Suppressor macrophage treated with lipopolysaccharide for 4 hours (primary cell): ENCODE measurements around the gene CSAG3.
"Not testable (repeated sequence)": the region's sequence is repeated elsewhere in the genome, so short reads cannot be mapped to it uniquely, and the experiment has no call there.

Source experiments
- DNase-seq: peaks from one replicate; pipeline ENCODE4 v3.0.0-alpha.2; 2020

CSAG3 gene

DNA sequence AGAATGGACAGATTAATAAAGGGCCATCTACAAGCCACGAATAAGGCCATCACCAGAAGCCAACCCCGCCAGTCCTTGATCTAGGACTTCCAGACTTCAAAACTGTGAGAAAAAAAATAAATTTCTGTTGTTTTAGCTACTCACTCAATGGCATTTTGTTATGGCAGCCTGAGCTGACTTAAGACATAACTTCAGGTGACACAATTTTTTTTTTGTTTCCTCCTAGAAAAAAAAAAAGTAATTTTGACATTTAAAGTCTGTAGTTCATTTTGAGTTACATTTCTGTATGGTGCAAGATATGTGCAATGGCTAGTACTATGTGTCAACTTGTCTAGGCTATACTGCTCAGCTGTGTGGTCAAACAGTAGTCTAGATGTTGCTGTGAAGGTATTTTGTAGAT is at the start of gene CSAG3:
CSAG3 (plus strand) TSS at position 301 of the 400 bp plus-strand sequence.
- DNase-seq = not testable (repeated sequence)

DNA sequence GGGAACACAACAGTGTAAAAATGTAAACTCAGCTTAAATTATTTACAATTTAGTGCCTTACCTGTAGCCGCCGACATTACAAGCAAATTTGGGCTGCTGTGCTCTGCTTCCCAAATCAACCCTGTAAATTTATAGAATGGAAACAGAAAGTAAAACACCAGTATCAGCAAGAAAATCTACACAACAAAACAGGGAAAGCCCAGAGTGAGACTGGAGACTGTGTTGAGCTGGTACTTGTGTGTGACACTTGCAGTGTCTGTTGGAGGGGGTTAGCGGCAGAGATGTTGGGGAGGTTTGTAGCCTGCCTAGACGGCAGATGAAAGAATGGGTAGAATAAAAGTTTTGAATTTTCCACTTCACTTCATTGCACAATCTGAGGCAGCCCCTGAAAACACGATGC is 45.8 kb upstream of the CSAG3 start:
- not testable (repeated sequence) for DNase-seq

DNA sequence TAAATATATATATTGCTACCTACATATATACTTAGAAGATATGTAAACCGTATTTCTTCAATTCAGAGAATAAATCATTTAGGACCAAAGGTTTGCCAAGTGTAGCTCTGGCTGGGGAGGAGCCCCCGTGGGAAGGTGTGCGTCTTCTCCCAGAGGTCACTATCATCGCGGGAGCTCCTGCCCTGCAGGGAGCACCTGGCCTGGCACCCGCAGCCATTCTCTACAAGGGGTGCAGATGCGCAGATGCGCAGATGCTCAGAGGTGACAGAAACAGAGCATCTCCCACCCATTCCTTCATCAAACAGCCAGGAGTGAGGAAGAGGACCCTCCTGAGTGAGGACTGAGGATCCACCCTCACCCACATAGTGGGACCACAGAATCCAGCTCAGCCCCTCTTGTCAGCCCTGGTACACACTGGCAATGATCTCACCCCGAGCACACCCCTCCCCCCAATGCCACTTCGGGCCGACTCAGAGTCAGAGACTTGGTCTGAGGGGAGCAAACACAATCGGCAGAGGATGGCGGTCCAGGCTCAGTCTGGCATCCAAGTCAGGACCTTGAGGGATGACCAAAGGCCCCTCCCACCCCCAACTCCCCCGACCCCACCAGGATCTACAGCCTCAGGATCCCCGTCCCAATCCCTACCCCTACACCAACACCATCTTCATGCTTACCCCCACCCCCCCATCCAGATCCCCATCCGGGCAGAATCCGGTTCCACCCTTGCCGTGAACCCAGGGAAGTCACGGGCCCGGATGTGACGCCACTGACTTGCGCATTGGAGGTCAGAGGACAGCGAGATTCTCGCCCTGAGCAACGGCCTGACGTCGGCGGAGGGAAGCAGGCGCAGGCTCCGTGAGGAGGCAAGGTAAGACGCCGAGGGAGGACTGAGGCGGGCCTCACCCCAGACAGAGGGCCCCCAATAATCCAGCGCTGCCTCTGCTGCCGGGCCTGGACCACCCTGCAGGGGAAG is 44.9 kb upstream of the CSAG3 start, which contains the start of gene MAGEA2B:
MAGEA2B (plus strand) TSS at position 814 of the 973 bp plus-strand sequence. CDS start 2,479 bp downstream, outside the sequence.
- DNase-seq = not testable (repeated sequence)

DNA sequence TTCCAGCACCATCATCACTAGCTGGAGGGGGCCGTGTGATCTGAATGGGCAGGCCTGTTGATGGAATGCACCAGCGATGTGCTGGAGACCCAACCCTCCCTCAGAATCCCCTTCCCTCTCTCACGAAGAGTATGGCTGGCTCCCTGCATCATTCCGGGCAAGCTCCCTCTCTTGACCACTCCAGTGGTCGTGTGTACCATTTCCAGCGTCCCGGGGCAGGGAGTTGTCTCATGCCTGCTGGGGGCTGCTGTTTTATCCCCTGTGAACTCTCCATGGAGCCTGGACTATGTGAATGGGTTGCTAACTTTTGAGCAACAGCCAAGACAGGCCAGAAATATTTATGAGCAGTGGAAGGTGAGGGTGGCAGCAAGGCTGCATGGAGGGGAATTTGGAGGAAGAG is 33.6 kb upstream of the CSAG3 start:
- no peak for DNase-seq

DNA sequence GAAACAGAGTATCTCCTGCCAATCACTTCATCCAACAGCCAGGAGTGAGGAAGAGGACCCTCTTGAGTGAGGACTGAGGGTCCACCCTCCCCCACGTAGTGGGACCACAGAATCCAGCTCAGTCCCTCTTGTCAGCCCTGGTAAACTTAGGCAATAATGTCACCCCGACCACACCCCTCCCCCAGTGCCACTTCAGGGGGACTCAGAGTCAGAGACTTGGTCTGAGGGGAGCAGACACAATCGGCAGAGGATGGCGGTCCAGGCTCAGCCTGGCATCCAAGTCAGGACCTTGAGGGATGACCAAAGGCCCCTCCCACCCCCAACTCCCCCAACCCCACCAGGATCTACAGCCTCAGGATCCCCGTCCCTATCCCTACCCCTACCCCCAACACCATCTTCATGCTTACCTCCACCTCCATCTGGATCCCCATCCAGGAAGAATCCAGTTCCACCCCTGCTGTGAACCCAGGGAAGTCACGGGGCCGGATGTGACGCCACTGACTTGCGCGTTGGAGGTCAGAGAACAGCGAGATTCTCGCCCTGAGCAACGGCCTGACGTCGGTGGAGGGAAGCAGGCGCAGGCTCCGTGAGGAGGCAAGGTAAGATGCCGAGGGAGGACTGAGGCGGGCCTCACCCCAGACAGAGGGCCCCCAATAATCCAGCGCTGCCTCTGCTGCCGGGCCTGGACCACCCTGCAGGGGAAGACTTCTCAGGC is 25.6 kb upstream of the CSAG3 start, which contains the start of the genes CSAG1 and MAGEA12:
CSAG1 (minus strand) TSS at position 461 of the 715 bp plus-strand sequence. CDS start 1,261 bp downstream, outside the sequence.
MAGEA12 (plus strand) TSS at position 497 of the 715 bp plus-strand sequence. CDS start 2,405 bp downstream, outside the sequence.
- DNase-seq = no peak

DNA sequence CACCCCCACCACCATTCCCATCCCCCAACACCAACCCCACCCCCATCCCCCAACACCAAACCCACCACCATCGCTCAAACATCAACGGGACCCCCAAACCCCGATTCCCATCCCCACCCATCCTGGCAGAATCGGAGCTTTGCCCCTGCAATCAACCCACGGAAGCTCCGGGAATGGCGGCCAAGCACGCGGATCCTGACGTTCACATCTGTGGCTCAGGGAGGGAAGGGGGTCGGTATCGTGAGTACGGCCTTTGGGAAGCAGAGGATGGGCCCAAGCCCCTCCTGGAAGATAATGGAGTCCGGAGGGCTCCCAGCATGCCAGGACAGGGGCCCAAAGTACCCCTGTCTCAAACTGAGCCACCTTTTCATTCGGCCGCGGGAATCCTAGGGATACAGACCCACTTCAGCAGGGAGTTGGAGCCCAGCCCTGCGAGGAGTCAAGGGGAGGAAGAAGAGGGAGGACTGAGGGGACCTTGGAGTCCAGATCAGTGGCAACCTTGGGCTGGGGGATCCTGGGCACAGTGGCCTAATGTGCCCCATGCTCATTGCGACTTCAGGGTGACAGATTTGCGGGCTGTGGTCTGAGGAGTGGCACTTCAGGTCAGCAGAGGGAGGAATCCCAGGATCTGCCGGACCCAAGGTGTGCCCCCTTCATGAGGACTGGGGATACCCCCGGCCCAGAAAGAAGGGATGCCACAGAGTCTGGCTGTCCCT is 24.7 kb upstream of the CSAG3 start:
- DNase-seq = not testable (repeated sequence)

DNA sequence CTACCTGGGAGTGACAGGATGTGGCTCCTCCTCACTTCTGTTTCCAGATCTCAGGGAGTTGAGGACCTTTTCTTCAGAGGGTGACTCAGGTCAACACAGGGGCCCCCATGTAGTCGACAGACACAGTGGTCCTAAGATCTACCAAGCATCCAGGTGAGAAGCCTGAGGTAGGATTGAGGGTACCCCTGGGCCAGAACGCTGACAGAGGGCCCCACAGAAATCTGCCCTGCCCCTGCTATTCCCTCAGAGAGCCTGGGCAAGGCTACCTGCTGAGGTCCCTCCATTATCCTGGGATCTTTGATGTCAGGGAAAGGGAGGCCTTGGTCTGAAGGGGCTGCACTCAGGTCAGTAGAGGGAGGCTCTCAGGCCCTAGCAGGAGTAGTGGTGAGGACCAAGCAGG is 23.9 kb upstream of the CSAG3 start:
- no peak for DNase-seq

DNA sequence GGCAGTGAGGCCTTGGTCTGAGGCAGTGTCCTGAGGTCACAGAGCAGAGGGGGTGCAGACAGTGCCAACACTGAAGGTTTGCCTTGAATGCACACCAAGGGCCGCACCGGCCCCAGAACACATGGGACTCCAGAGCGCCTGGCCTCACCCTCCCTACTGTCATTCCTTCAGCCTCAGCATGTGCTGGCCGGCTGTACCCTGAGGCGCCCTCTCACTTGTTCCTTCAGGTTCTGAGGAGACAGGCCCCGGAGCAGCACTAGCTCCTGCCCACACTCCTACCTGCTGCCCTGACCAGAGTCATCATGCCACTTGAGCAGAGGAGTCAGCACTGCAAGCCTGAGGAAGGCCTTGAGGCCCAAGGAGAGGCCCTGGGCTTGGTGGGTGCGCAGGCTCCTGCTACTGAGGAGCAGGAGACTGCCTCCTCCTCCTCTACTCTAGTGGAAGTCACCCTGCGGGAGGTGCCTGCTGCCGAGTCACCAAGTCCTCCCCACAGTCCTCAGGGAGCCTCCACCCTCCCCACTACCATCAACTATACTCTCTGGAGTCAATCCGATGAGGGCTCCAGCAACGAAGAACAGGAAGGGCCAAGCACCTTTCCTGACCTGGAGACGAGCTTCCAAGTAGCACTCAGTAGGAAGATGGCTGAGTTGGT is 23.0 kb upstream of the CSAG3 start:
- DNase-seq = no peak

DNA sequence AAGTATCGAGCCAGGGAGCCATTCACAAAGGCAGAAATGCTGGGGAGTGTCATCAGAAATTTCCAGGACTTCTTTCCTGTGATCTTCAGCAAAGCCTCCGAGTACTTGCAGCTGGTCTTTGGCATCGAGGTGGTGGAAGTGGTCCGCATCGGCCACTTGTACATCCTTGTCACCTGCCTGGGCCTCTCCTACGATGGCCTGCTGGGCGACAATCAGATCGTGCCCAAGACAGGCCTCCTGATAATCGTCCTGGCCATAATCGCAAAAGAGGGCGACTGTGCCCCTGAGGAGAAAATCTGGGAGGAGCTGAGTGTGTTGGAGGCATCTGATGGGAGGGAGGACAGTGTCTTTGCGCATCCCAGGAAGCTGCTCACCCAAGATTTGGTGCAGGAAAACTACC is 22.5 kb upstream of the CSAG3 start:
- not testable (repeated sequence) for DNase-seq

DNA sequence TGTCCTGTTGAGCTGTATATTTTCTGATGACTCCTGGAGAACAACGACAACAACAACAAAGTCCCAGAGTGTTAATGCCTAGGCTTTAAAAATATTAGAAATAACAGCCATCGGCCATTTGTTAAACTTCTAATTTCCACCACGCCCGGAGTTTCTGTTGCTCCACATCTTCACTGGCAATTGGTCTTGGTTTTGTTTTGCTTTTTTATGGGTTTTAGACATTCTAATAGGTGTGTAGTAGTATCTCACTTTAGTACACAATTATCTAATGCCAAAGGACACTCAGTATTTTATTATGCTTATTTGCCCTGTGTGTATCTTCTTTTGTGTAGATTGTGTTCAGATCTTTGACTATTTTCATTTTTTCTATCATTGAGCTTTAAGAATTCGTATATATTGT is 20.5 kb upstream of the CSAG3 start:
- DNase-seq = no peak

DNA sequence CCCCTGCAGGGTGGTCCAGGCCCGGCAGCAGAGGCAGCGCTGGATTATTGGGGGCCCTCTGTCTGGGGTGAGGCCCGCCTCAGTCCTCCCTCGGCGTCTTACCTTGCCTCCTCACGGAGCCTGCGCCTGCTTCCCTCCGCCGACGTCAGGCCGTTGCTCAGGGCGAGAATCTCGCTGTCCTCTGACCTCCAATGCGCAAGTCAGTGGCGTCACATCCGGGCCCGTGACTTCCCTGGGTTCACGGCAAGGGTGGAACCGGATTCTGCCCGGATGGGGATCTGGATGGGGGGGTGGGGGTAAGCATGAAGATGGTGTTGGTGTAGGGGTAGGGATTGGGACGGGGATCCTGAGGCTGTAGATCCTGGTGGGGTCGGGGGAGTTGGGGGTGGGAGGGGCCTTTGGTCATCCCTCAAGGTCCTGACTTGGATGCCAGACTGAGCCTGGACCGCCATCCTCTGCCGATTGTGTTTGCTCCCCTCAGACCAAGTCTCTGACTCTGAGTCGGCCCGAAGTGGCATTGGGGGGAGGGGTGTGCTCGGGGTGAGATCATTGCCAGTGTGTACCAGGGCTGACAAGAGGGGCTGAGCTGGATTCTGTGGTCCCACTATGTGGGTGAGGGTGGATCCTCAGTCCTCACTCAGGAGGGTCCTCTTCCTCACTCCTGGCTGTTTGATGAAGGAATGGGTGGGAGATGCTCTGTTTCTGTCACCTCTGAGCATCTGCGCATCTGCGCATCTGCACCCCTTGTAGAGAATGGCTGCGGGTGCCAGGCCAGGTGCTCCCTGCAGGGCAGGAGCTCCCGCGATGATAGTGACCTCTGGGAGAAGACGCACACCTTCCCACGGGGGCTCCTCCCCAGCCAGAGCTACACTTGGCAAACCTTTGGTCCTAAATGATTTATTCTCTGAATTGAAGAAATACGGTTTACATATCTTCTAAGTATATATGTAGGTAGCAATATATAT is 5.0 kb upstream of the CSAG3 start, which contains the start of gene MAGEA2:
MAGEA2 (minus strand) TSS at position 157 of the 965 bp plus-strand sequence. CDS start 2,479 bp downstream, outside the sequence.
- not testable (repeated sequence) for DNase-seq

DNA sequence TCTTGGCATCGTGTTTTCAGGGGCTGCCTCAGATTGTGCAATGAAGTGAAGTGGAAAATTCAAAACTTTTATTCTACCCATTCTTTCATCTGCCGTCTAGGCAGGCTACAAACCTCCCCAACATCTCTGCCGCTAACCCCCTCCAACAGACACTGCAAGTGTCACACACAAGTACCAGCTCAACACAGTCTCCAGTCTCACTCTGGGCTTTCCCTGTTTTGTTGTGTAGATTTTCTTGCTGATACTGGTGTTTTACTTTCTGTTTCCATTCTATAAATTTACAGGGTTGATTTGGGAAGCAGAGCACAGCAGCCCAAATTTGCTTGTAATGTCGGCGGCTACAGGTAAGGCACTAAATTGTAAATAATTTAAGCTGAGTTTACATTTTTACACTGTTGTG is 4.1 kb upstream of the CSAG3 start:
- DNase-seq = not testable (repeated sequence)

DNA sequence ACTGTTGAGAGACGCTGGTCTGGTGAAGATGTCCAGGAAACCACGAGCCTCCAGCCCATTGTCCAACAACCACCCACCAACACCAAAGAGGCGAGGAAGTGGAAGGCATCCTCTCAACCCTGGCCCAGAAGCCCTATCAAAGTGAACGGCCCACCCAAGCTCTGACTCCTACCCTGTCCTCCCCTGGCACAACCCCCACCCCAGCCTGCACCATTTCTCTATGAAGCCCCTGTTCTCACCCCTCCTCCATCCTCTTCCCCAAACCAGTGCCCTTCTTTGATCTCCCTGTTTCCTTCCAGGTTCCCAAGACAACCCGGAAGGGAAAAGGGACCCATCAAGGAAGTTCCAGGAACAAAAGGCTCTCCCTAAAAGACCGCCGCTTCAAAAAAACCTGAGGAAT is 526 bp downstream of the CSAG3 start:
- DNase-seq = not testable (repeated sequence)

DNA sequence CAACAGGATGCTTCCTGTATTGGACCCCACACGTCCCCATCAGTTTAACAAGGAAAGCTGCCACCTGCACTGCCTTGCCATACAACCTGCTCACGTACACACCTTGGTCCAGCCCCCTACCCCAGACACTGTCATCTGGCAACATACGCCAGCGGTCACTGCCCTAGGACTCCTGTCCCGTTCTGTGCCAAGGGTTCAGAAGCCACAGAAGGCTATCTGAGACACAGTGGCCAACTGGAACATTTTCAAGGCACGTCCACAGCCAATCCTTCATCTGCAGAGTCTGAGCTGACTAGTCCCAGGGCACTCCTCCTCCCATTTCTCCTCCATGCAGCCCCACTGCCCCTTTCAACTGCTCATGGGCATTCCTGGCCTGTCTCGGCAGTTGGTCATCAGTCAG is 2.6 kb downstream of the CSAG3 start:
- not testable (repeated sequence) for DNase-seq

DNA sequence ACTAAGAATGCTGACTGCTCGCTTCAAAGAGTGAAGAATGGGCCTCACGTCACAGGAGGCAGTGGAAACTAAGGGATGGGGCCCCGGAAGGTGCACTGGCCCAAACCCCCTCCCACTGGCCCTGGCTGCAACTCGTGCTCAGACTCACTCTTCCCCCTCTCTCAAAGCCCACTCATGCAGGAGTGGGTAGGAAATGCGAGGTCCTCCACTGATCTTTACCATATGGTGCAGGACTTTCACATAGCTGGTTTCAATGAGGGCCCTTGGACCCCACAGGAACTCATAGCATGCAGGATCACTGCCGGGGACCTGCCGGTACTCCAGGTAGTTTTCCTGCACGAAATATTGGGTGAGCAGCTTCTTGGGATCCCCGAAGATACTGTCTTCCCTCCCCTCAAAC is 7.5 kb downstream of the CSAG3 start:
- not testable (repeated sequence) for DNase-seq

DNA sequence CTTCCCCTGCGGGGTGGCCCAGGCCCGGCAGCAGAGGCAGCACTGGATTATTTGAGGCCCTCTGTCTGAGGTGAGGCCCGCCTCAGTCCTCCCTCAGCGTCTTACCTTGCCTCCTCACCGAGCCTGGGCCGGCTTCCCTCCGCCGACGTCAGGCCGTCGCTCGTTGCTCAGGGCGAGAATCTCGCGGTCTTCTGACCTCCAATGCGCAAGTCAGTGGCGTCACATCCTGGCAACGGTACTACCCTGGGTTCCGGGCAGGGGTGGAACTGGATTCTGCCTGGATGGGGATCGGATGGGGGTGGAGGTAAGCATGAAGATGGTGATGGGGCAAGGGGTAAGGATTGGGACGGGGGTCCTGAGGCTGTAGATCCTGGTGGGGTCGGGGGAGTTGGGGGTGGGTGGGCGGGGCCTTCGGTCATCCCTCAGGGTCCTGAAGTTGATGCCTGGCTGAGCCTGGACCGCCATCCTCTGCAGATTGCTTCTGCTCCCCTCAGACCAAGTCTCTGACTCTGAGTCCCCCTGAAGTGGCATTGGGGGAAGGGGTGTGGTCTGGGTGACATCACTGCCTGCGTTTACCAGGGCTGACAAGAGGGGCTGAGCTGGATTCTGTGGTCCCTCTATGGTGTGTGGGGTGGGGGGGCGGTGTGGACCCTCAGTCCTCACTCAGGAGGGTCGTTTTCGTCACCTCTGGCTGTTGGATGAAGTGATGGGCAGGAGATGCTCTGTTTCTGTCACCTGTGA is 10.7 kb downstream of the CSAG3 start, which contains the start of gene MAGEA6:
MAGEA6 (minus strand) TSS at position 141 of the 741 bp plus-strand sequence. CDS start 2,039 bp downstream, outside the sequence.
- not testable (repeated sequence) for DNase-seq

DNA sequence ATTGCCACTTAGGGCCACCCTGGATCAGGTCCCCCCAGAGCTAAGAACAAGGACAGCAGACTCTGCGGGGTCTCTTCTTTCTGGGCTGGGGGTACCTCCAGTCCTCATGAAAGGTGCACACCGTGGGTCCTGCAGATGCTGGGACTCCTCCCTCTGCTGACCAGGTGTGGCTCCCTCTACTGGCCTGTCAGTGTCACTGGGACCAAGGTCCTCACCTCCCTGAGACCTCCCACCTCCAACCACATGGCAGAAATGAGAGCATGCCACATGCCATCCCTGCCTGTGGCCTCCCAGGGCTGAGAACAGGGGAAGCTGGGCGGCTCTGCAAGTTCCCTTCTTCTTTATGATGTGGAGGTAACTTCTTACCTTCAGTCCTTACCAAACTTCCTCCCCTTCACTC is 28.0 kb downstream of the CSAG3 start:
- not testable (repeated sequence) for DNase-seq

DNA sequence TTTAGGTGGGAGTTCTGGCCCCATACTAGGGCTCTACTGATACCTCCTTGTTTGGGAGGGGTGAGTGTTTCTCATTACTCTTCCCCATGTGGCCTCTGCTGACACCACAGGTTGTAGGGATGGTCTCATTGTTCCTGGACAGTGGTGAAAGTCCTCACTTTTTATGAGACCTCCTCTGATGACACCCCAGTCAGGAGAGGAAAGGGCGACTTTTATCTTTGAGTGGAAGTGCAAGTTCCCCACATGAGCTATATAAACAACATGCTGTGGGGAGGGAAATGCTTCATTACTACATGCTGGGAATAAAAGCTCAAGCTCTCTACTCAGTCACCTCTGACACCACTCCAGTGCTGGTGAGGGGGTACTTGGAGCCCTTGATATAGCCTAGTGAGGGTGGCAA is 39.9 kb downstream of the CSAG3 start:
- no peak for DNase-seq

DNA sequence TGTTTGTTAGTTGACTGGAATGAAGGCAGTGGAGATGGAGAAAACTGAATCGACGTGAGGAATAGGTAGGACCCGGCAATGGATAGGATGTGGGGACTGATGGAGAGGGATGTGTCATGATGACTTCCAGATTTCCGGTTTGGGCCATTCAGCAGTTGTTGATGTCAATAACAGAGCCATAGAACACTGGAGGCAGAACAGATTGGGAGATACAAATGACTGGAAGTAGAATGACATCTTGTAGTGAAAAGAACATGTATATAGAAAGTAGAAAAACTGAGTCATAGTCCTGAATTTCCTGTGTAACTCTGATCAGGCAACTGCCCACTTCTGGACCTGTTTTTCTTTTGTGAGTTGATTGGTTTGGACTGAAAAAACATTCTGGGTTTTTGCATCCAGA is 47.0 kb downstream of the CSAG3 start:
- no peak for DNase-seq
